HFF-Myc (cell line): ENCODE results near the gene KRT7.

ENCODE experiments used
- DNase-seq: peaks from one replicate; pipeline ENCODE4 v3.0.0-alpha.2; 2011; ENCODE audit warnings: low read depth; ENCODE audit errors: extremely low read depth
- H3K4me3 ChIP-seq: replicated peaks from 2 replicates; pipeline ENCODE4 v1.5.1; 2011; ENCODE audit warnings: low read depth, mild to moderate bottlenecking, control low read depth, low read length
- CTCF ChIP-seq: IDR thresholded peaks from 2 replicates; pipeline ENCODE4 v1.5.1; 2012; ENCODE audit warnings: mild to moderate bottlenecking, low read depth, low read length, control low read depth; ENCODE audit errors: missing control alignments

The KRT7 gene

GRCh38 chr12:52291267-52291935 is 58.4 kb downstream of the KRT7 start, which contains the start of gene KRT81:
Gene KRT81, minus strand, starts transcription at chr12:52291534. Its CDS starts 69 bp downstream, at chr12:52291465.
- no peak for TF ChIP-seq CTCF
- no peak for DNase-seq
- H3K4me3 ChIP-seq = no peak within 1 kb of the TSS

GRCh38 chr12:52293926-52294325 is 60.9 kb downstream of the KRT7 start:
- DNase-seq = no peak
- no peak overlapping the region for H3K4me3 ChIP-seq
- TF ChIP-seq CTCF = no peak

- no peak overlapping the region for H3K4me3 ChIP-seq
- DNase-seq = no peak
- no peak for TF ChIP-seq CTCF
Observed at GRCh38 chr12:52294803-52295202, 61.8 kb downstream of the KRT7 start.

GRCh38 chr12:52295663-52296062 is 62.6 kb downstream of the KRT7 start:
- no peak for DNase-seq
- H3K4me3 ChIP-seq = no peak overlapping the region
- no peak for TF ChIP-seq CTCF

- TF ChIP-seq CTCF = no peak
- DNase-seq = no peak
- no peak overlapping the region for H3K4me3 ChIP-seq
Observed at GRCh38 chr12:52296572-52297215, 63.7 kb downstream of the KRT7 start.
